Prostate gland (tissue), 2 donors: ENCODE data around the gene TBC1D22A.

ENCODE experiments used
- POLR2A ChIP-seq: fragments of 450-650 bp; IDR thresholded peaks from one replicate; pipeline ENCODE4 v1.6.1; 2016; ENCODE audit warnings: antibody characterized with exemption, mild to moderate bottlenecking
- POLR2AphosphoS5 ChIP-seq: sonication (generic); formaldehyde crosslinking; IDR thresholded peaks from one replicate; pipeline ENCODE4 v1.6.1; 2017; ENCODE audit warnings: antibody characterized with exemption
- TF ChIP-seq, protein P1 (sequence below), 4 experiments: fragments of 200-600 bp in 2 of 4; fragments of 450-650 bp in 2 of 4; sonication (generic) in 2 of 4; IDR thresholded peaks; 1 replicate in 3 of 4; 2 replicates in 1 of 4; pipeline ENCODE4 v1.5.1; 2016 to 2019; ENCODE audit warnings: antibody characterized with exemption in 4 of 4, mild to moderate bottlenecking in 2 of 4, moderate library complexity in 2 of 4

- TF ChIP-seq, protein P1, sequence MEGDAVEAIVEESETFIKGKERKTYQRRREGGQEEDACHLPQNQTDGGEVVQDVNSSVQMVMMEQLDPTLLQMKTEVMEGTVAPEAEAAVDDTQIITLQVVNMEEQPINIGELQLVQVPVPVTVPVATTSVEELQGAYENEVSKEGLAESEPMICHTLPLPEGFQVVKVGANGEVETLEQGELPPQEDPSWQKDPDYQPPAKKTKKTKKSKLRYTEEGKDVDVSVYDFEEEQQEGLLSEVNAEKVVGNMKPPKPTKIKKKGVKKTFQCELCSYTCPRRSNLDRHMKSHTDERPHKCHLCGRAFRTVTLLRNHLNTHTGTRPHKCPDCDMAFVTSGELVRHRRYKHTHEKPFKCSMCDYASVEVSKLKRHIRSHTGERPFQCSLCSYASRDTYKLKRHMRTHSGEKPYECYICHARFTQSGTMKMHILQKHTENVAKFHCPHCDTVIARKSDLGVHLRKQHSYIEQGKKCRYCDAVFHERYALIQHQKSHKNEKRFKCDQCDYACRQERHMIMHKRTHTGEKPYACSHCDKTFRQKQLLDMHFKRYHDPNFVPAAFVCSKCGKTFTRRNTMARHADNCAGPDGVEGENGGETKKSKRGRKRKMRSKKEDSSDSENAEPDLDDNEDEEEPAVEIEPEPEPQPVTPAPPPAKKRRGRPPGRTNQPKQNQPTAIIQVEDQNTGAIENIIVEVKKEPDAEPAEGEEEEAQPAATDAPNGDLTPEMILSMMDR (IDR thresholded peaks at IDR 0.05): no peak
- TF ChIP-seq POLR2A (no peak), POLR2AphosphoS5 (no peak)
These were observed 235.0 kb downstream of the TBC1D22A start for GRCh38 chr22:46997311-46997970.
